Measurements from ENCODE around the gene ANKMY1.
A peak's percentile ranks its signal among the peaks of the same experiment; 100 is the strongest.

GRCh38 chr2:240437861-240438809 is 119.7 kb downstream of the ANKMY1 start:
- TF ChIP-seq IKZF3 (tag by site-specific recombination; IDR thresholded peaks at IDR 0.05) (no peak), TSHZ1 (tag by site-specific recombination; IDR thresholded peaks at IDR 0.05; ENCODE audit: borderline replicate concordance) (no peak), ZNF280D (tag by site-specific recombination; IDR thresholded peaks at IDR 0.05) (no peak), CTCF (tag by site-specific recombination; IDR thresholded peaks at IDR 0.05) (peak; percentile 93), PBX3 (CRISPR knock-in tag; IDR thresholded peaks at IDR 0.05) (no peak), ZNF792 (tag by site-specific recombination; IDR thresholded peaks at IDR 0.05) (no peak), ZNF621 (tag by site-specific recombination; IDR thresholded peaks at IDR 0.05) (no peak), ZNF10 (tag by site-specific recombination; IDR thresholded peaks at IDR 0.05) (no peak), ZBTB49 (tag by site-specific recombination; IDR thresholded peaks at IDR 0.05; ENCODE audit: low read depth) (no peak), ZNF302 (tag by site-specific recombination; IDR thresholded peaks at IDR 0.05; ENCODE audit: low read depth) (no peak), ZNF433 (tag by site-specific recombination; IDR thresholded peaks at IDR 0.05; ENCODE audit: low read depth) (no peak), ZSCAN18 (tag by site-specific recombination; IDR thresholded peaks at IDR 0.05) (no peak), ZNF48 (tag by site-specific recombination; IDR thresholded peaks at IDR 0.05) (no peak)

All from HEK293 (cell line).